GM12878 (cell line): Measurements from ENCODE around the gene HUS1B. TPM values are rescaled to one million over a fixed set of nuclear protein-coding genes. Genes with fewer than 3 reads are reported as not detected.

Source experiments
- ATAC-seq: fragments of 200-7000 bp; cut with Tn5 transposase; 3 replicates; pipeline ENCODE4 v1.9.1; 2020; ENCODE audit warnings: mild to moderate bottlenecking, moderate library complexity
- BruUV-seq: library from RNA; stranded (reverse); fragments of 400-500 nt; replicated peaks from 2 replicates; lab custom pipeline; 2021; lab: Mats Ljungman, UMichigan
- CTCF ChIA-PET: fragments of 300-600 bp; sonication (Branson Sonifier 250); formaldehyde crosslinking; extraction: SDS; loops from one replicate; lab custom pipeline; 2021; ENCODE audit warnings: inconsistent platforms; lab: Yijun Ruan, JAX
- POLR2A ChIA-PET: fragments of 350-600 bp; formaldehyde crosslinking; extraction: SDS; loops from one replicate; lab custom pipeline; 2021; ENCODE audit warnings: inconsistent platforms; lab: Charles Lee
- RAD21 ChIA-PET: fragments of 300-600 bp; sonication (Branson Sonifier 250); formaldehyde crosslinking; loops from one replicate; lab custom pipeline; 2023; ENCODE audit warnings: antibody characterized with exemption; ENCODE audit not compliant: unreplicated experiment; lab: Charles Lee
- SMC1A ChIA-PET: fragments of 300-600 bp; sonication (Branson Sonifier 250); formaldehyde crosslinking; loops from one replicate; lab custom pipeline; 2023; ENCODE audit not compliant: unreplicated experiment, uncharacterized antibody; lab: Charles Lee
- DNase-seq: peaks from one replicate; pipeline ENCODE4 v3.0.0-alpha.2; 2011; ENCODE audit warnings: low read depth, low spot score
- FAIRE-seq: peaks from 3 replicates; lab custom pipeline; 2011; peaks lifted over from hg19 to GRCh38; lab: Jason Lieb, UNC
- H2AFZ ChIP-seq: 2 replicates; pipeline ENCODE4 v1.6.0; 2011; ENCODE audit warnings: low read depth, low read length, control low read depth; ENCODE audit not compliant: control insufficient read depth
- H3K27ac ChIP-seq: 2 replicates; pipeline ENCODE4 v1.5.1; 2011; ENCODE audit warnings: control low read depth; ENCODE audit not compliant: control insufficient read depth, insufficient read depth
- H3K27me3 ChIP-seq, 2 experiments: replicated peaks in 1 of 2; 2 replicates each; pipeline versions ENCODE4 v1.6.0 to v1.6.1; 2011; ENCODE audit warnings: low read length in 1 of 2; ENCODE audit not compliant: control insufficient read depth in 2 of 2, insufficient read depth in 2 of 2
- H3K36me3 ChIP-seq, 2 experiments: 2 replicates each; pipeline ENCODE4 v1.5.1; 2011; ENCODE audit warnings: low read length in 1 of 2; ENCODE audit not compliant: control insufficient read depth in 2 of 2, insufficient read depth in 2 of 2
- H3K4me1 ChIP-seq: 2 replicates; pipeline ENCODE4 v1.6.1; 2011; ENCODE audit warnings: mild to moderate bottlenecking, low read length, moderate library complexity, mixed read lengths; ENCODE audit not compliant: control insufficient read depth, insufficient read depth
- H3K4me2 ChIP-seq: 2 replicates; pipeline ENCODE4 v1.6.0; 2011; ENCODE audit warnings: control low read depth; ENCODE audit not compliant: control insufficient read depth, insufficient read depth
- H3K4me3 ChIP-seq: fragments of 200-600 bp; sonication (generic); 2 replicates; pipeline ENCODE4 v1.5.1; 2016
- H3K79me2 ChIP-seq: 2 replicates; pipeline ENCODE4 v1.6.0; 2011; ENCODE audit warnings: low read length; ENCODE audit not compliant: control insufficient read depth, insufficient read depth
- H3K9ac ChIP-seq: 2 replicates; pipeline ENCODE4 v1.8.0; 2011; ENCODE audit warnings: low read length, control low read depth, mixed read lengths; ENCODE audit not compliant: control insufficient read depth, insufficient read depth
- H3K9me3 ChIP-seq: replicated peaks from 3 replicates; pipeline ENCODE4 v1.5.1; 2011; ENCODE audit warnings: mild to moderate bottlenecking, low read length; ENCODE audit not compliant: control insufficient read depth, insufficient read depth
- H4K20me1 ChIP-seq: 2 replicates; pipeline ENCODE4 v1.6.0; 2011; ENCODE audit not compliant: control insufficient read depth, insufficient read depth
- ASH2L ChIP-seq: fragments of 300-600, 200-600 bp; sonication (generic); IDR thresholded peaks from 2 replicates; pipeline ENCODE4 v1.6.1; 2017; ENCODE audit warnings: low read depth, mild to moderate bottlenecking, borderline replicate concordance
- ATF7 ChIP-seq: fragments of 450-650 bp; IDR thresholded peaks from 2 replicates; pipeline ENCODE4 v1.6.1; 2016; ENCODE audit warnings: low read depth, mild to moderate bottlenecking
- CREB1 ChIP-seq: IDR thresholded peaks from 2 replicates; pipeline ENCODE4 v1.6.1; 2012; ENCODE audit warnings: low read depth, mild to moderate bottlenecking, inconsistent platforms
- E2F8 ChIP-seq: fragments of 450-650 bp; IDR thresholded peaks from 2 replicates; pipeline ENCODE4 v1.6.1; 2018; ENCODE audit warnings: mild to moderate bottlenecking, low read depth, moderate library complexity; ENCODE audit not compliant: partially characterized antibody
- ELK1 ChIP-seq: IDR thresholded peaks from 2 replicates; pipeline ENCODE4 v1.6.1; 2012; ENCODE audit warnings: low read depth, low read length, improper control_type of control experiment
- KLF5 ChIP-seq: fragments of 450-650 bp; IDR thresholded peaks from 2 replicates; pipeline ENCODE4 v1.6.1; 2014; ENCODE audit warnings: mild to moderate bottlenecking; ENCODE audit not compliant: partially characterized antibody
- POLR2AphosphoS5 ChIP-seq: IDR thresholded peaks from 2 replicates; pipeline ENCODE4 v1.6.1; 2011; ENCODE audit warnings: mild to moderate bottlenecking, low read length, inconsistent platforms
- REST ChIP-seq: IDR thresholded peaks from 2 replicates; pipeline ENCODE4 v1.6.1; 2012; ENCODE audit warnings: mild to moderate bottlenecking, low read depth, low read length
- ZBTB4 ChIP-seq: fragments of 450-650 bp; formaldehyde crosslinking; IDR thresholded peaks from 2 replicates; pipeline ENCODE4 v1.4.0; 2022; ENCODE audit warnings: mild to moderate bottlenecking, moderate library complexity
- WGBS: methylation state at CpG from one replicate; pipeline ENCODE4 v1.1.6; 2016; ENCODE audit warnings: low lambda C conversion rate; ENCODE audit not compliant: insufficient replicate concordance, insufficient coverage; ENCODE audit errors: missing lambda C conversion rate; 5-methylcytosine and 5-hydroxymethylcytosine counted together
- in situ Hi-C: fragments of 300-500 bp; cut with MboI; formaldehyde crosslinking; loops from 9 replicates; pipeline ENCODE4 v1.14.3; 2018; ENCODE audit warnings: mixed read lengths
- intact Hi-C: fragments of 100-400 bp; cut with micrococcal nuclease; formaldehyde crosslinking; loops from one replicate; pipeline ENCODE4 v1.14.2; 2022; ENCODE audit not compliant: unreplicated experiment
- polyA plus RNA-seq, 11 experiments: library from polyadenylated mRNA; depleted of rRNA in 4 of 11; unstranded in 6 of 11; stranded (reverse) in 5 of 11; fragments of >200 nt; fragmentation: Nextera tagmentation in 4 of 11; fragmentation: Illumina TruSeq in 1 of 11; extraction: Ambion mirVana in 4 of 11; extraction: Trizol in 1 of 11; gene quantifications; 1 replicate in 1 of 11; 2 replicates in 10 of 11; pipeline versions ENCODE4 v1.2.1 to v1.2.3, GENCODE V29; 2011 to 2016; ENCODE audit warnings: inconsistent platforms in 2 of 11, missing spikeins in 2 of 11, low read depth in 1 of 11
- total RNA-seq, 4 experiments: library from RNA; depleted of rRNA in 3 of 4; stranded (reverse); fragments of >200 nt in 3 of 4; fragmentation: Illumina TruSeq in 1 of 4; extraction: Trizol in 1 of 4; gene quantifications; 2 replicates each; pipeline versions ENCODE4 v1.2.1 to v1.2.3, GENCODE V29; 2013 to 2021

Gene HUS1B
- total and polyA plus RNA-seq, 10 of the 15 experiments (the other 5 are each of a cell fraction or from before 2014, with no cell fraction given), result 0.11 to 1.3 (median 0.68) TPM; not detected in 3

- BruUV-seq, result no TSS peak
- H3K4me3 ChIP-seq, result no peak overlapping the region
- H4K20me1 ChIP-seq, result no peaks in the 10 kb centered on the region
- H3K36me3 ChIP-seq, result peaks cover 0 to 4% of the 10 kb centered on the region in 2 experiments; a peak in 1 of 4 replicates
- peaks cover 4% of the 10 kb centered on the region for H3K4me1 ChIP-seq
- no peaks in the 10 kb centered on the region for H3K9me3 ChIP-seq
- no peak for DNase-seq
- H3K79me2 ChIP-seq, result peaks cover 14% of the 10 kb centered on the region
- ATAC-seq, result no peak
- 85% methylated on average over 9 of the region's 9 CpGs for WGBS
- intact Hi-C loops, result no loop called here
- ChIA-PET POLR2A (no interaction called here), CTCF (interaction anchor here (0.6 to 2.1 kb wide), 5 partner anchors 26 to 369 kb away, joined by 3 to 6 read pairs (median 3); no protein-coding TSS in a partner anchor), SMC1A (interaction anchor here (0.6 to 1.6 kb wide), 4 partner anchors 13 to 554 kb away, joined by 3 to 5 read pairs (median 3); no protein-coding TSS in a partner anchor), RAD21 (no interaction called here)
- no peaks in the 10 kb centered on the region for H3K27me3 ChIP-seq
- in situ Hi-C loops, result no loop called here
- no peak overlapping the region for H3K27ac ChIP-seq
- H3K4me2 ChIP-seq, result no peak overlapping the region
- FAIRE-seq, result no peak
- no peak overlapping the region for H2AFZ ChIP-seq
- no peak overlapping the region for H3K9ac ChIP-seq
- TF ChIP-seq E2F8, result no peak
- TF ChIP-seq POLR2AphosphoS5, result no peak
- TF ChIP-seq REST, result no peak
- no peak for TF ChIP-seq ATF7
- no peak for TF ChIP-seq KLF5
- no peak for TF ChIP-seq CREB1
- TF ChIP-seq ELK1, result no peak
- TF ChIP-seq ZBTB4 (CRISPR knock-in tag), result no peak
- TF ChIP-seq ASH2L, result no peak
Observed at GRCh38 chr6:679282-679681, 22.4 kb upstream of the HUS1B start.
